ENCODE results near the gene SLC28A1.

Gene SLC28A1

DNA sequence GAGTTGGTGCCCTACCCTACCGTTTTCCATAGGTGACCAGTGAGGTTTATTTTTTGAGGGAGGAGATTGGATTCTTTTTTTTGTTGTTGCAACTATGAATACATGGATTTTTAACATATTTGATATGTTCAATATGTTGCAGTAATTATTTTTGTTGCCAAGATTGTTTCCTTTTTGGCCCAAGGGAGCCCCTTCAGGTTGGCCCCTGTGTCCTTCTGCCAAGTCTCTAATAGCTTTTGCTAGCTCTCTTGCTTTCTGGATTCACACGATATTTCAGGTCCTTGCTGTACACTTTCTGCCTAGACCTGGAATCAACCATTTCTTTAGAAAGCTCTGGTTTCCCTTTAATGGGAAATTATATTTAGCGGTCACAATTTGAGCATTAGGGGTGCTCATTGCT, 22.7 kb upstream of the SLC28A1 start:
- DNase-seq (ENCODE audit: low read depth), result no peak
- no peak overlapping the region for H3K4me3 ChIP-seq (ENCODE audit: low read depth, low read length)
- TF ChIP-seq, protein P1, sequence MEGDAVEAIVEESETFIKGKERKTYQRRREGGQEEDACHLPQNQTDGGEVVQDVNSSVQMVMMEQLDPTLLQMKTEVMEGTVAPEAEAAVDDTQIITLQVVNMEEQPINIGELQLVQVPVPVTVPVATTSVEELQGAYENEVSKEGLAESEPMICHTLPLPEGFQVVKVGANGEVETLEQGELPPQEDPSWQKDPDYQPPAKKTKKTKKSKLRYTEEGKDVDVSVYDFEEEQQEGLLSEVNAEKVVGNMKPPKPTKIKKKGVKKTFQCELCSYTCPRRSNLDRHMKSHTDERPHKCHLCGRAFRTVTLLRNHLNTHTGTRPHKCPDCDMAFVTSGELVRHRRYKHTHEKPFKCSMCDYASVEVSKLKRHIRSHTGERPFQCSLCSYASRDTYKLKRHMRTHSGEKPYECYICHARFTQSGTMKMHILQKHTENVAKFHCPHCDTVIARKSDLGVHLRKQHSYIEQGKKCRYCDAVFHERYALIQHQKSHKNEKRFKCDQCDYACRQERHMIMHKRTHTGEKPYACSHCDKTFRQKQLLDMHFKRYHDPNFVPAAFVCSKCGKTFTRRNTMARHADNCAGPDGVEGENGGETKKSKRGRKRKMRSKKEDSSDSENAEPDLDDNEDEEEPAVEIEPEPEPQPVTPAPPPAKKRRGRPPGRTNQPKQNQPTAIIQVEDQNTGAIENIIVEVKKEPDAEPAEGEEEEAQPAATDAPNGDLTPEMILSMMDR (IDR thresholded peaks at IDR 0.05; ENCODE audit: low read depth, low read length, missing control alignments), result no peak

DNA sequence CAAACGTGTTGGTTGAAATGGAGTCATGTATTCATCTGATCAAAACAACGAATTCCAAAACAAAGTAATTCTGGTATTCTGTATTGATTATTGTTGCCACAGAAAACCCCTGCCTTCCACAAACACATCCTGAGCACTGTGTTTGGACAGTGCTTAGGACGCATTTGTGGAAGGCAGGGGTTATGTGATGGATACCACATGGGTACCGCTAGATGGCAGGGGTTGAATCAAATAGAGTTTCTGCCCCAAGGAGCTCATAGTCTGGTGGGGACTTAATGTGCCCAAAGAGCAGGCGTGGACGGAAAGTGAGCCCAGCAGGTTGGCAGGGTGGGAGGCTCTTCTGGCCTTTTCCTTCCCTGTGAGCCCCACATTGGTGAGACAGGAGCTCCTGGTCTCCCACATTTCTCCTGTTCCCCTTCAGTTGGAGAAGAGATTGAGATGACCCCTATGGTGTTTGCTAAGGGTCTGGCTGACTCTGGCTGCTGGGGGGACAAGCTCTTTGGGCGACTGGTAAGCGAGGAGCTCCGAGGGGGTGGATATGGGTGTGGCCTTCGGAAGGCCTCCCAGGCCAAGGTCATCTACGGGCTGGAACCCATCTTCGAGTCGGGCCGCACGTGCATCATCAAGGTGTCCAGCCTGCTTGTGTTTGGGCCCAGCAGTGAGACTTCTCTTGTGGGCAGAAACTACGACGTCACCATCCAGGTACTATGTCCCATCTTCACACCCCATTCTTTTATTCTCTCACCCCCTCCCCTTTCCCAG, 22.1 kb upstream of the SLC28A1 start:
- no peak for DNase-seq (ENCODE audit: low read depth)
- TF ChIP-seq, protein P1 (IDR thresholded peaks at IDR 0.05; ENCODE audit: low read depth, low read length, missing control alignments), result no peak
- no peak overlapping the region for H3K4me3 ChIP-seq (ENCODE audit: low read depth, low read length)

DNA sequence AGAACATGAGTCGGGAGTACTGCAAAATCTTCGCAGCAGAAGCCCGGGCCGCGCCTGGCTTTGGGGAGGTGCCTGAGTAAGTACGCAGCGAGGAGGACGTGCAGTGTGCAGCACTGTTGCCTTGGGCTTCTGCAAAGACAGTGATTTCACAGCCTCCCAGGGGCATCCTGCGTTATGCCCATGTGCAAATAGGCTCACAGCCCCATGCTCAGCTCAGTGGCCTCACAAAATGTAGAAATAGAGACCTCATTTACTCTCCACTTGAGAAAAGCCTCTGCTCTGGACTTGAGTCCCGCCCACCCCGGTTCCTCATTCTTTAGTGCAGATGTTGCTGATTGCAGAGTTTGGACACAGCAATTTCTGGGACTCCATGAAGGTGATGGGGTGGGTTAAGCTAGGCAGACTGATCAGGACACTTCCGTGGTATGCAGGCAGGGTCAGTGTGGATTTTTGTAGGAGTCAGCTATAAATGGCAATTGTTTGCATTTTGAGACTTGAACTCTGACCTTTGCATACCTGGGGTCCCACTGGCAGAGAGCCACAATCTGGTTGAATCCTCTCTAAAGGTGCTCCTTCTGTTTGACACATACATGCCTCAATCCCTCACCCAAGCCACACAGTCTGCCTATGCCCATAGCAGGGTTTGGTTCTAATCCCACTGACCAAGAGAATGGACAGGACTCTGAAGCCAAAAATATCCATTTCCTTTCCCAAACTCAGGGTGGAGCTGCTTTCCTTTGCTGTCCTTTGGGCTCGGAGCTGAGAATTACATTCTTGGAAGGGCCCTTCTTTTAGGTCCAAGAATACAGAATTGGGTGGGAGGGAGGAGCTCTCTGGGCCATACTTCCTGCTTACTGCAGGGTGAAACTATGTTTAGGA, 20.7 kb upstream of the SLC28A1 start:
- DNase-seq (ENCODE audit: low read depth), result no peak
- H3K4me3 ChIP-seq (ENCODE audit: low read depth, low read length), result no peak overlapping the region
- TF ChIP-seq, protein P1 (IDR thresholded peaks at IDR 0.05; ENCODE audit: low read depth, low read length, missing control alignments), result no peak

DNA sequence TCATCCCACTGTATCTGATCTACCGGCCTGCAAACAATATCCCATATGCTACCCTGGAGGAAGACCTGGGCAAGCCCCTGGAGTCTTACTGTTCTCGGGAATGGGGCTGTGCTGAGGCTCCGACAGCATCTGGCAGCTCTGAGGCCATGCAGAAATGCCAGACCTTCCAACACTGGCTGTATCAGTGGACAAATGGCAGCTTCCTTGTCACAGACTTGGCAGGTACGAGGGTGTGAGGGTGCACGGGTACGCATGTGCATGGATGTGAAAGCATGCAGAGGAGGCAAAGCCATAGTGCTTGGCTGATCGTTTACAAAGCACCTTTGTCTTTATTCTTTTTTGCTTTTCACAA, 20.0 kb upstream of the SLC28A1 start:
- H3K4me3 ChIP-seq (ENCODE audit: low read depth, low read length), result no peak overlapping the region
- TF ChIP-seq, protein P1 (IDR thresholded peaks at IDR 0.05; ENCODE audit: low read depth, low read length, missing control alignments), result no peak
- DNase-seq (ENCODE audit: low read depth), result no peak

DNA sequence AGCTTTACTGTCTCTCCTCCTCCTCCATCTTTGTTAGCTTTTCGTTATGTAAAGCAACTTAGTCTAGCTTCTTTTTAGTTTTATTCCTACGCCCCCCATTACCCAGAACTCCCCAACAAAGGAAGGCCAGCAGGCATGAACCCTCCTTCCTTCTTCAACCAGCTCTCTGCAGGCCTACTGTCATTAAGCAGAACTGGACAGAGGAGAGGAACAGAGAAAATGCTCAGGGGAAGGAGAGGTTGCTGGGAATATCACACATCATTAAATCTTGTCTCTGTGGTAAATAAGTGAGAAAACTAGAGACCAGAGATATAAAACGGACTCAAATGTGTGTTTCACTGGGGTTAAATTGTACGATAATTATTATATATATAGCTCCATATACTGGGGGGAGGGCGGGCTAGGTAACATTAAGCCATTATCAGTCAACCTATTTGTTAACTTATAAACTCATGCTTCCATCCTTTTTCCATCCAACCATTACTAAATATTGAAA, 19.3 kb upstream of the SLC28A1 start:
- TF ChIP-seq, protein P1 (IDR thresholded peaks at IDR 0.05; ENCODE audit: low read depth, low read length, missing control alignments), result no peak

DNA sequence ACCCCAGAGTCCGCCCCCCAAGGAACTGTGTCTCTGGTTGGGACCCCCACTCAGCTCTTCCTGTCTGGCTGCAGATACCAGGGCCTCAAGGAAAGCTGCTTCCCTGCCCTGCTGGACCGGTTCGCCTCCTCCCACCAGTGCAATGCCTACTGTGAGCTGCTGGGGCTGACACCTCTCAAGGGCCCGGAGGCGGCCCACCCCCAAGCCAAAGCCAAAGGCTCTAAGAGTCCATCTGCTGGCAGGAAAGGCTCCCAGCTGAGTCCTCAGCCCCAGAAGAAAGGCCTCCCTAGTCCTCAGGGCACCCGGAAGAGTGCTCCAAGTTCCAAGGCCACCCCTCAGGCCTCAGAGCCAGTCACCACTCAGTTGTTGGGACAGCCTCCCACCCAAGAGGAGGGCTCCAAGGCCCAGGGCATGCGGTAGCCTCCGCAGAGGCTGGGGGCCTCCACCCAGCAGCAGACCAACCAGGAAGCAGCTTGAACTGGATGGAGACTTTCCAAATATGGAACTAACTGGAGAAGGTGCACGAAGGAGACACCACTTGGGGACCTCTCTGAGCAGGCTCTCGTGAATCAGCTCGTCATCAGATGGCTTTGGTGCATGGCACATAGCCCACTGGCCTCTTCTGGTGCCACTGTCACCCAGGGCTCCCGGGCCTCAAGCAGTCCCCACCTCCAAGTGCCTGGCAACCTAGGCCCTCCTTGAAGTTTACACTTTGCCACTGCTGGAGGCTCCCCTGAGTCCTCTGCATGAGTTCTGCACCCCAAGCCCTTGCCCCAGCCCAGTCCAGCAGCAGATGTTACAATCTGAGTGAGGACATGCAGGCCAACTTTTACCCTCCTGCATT, 16.2 kb upstream of the SLC28A1 start:
- no peak for DNase-seq (ENCODE audit: low read depth)
- TF ChIP-seq, protein P1 (IDR thresholded peaks at IDR 0.05; ENCODE audit: low read depth, low read length, missing control alignments), result no peak
- no peak overlapping the region for H3K4me3 ChIP-seq (ENCODE audit: low read depth, low read length)

More for the DNA sequence above, 19.3 kb upstream of the SLC28A1 start:
- no peak overlapping the region for H3K4me3 ChIP-seq (ENCODE audit: low read depth, low read length)
- DNase-seq (ENCODE audit: low read depth), result no peak
